Smooth muscle cell (in vitro differentiated cells): Measurements from ENCODE around the gene ICAM4. TPM values are rescaled to one million over a fixed set of nuclear protein-coding genes. Genes with fewer than 3 reads are reported as not detected.

Experiments
- DNase-seq: peaks from one replicate; lab custom pipeline; 2025; ENCODE audit not compliant: unreplicated experiment; lab: John Stamatoyannopoulos, UW
- H2AFZ ChIP-seq: fragments of 200-600 bp; sonication (generic); 2 replicates; pipeline ENCODE4 v1.6.0; 2016; ENCODE audit warnings: antibody characterized with exemption, low read depth, mild to moderate bottlenecking
- H3F3A ChIP-seq: fragments of 200-600 bp; sonication (generic); 2 replicates; pipeline ENCODE4 v1.6.0; 2017; ENCODE audit warnings: antibody characterized with exemption, low read depth
- H3K27ac ChIP-seq: fragments of 200-600 bp; sonication (generic); 2 replicates; pipeline ENCODE4 v1.5.1; 2016; ENCODE audit warnings: low read depth, mild to moderate bottlenecking
- H3K27me3 ChIP-seq: fragments of 200-600 bp; sonication (generic); 2 replicates; pipeline ENCODE4 v1.6.1; 2016; ENCODE audit warnings: low read depth, mild to moderate bottlenecking
- H3K36me3 ChIP-seq: fragments of 200-600 bp; sonication (generic); 2 replicates; pipeline ENCODE4 v1.5.1; 2016; ENCODE audit warnings: low read depth
- H3K4me1 ChIP-seq: fragments of 200-600 bp; sonication (generic); 2 replicates; pipeline ENCODE4 v1.5.1; 2016; ENCODE audit warnings: low read depth
- H3K4me2 ChIP-seq: fragments of 200-600 bp; sonication (generic); 2 replicates; pipeline ENCODE4 v1.6.0; 2016; ENCODE audit warnings: mild to moderate bottlenecking
- H3K4me3 ChIP-seq: fragments of 200-600 bp; sonication (generic); 2 replicates; pipeline ENCODE4 v1.5.1; 2016; ENCODE audit warnings: mild to moderate bottlenecking
- H3K79me2 ChIP-seq: fragments of 200-600 bp; sonication (generic); 2 replicates; pipeline ENCODE4 v1.6.0; 2016; ENCODE audit warnings: low read depth, mild to moderate bottlenecking
- H3K9ac ChIP-seq: fragments of 200-600 bp; sonication (generic); 2 replicates; pipeline ENCODE4 v1.6.0; 2016; ENCODE audit warnings: low read depth
- H3K9me3 ChIP-seq: fragments of 200-600 bp; sonication (generic); replicated peaks from 2 replicates; pipeline ENCODE4 v1.5.1; 2016; ENCODE audit warnings: low read depth
- H4K20me1 ChIP-seq: fragments of 200-600 bp; sonication (generic); 2 replicates; pipeline ENCODE4 v1.6.0; 2016; ENCODE audit warnings: low read depth
- CTCF ChIP-seq: fragments of 200-600 bp; sonication (generic); IDR thresholded peaks from 2 replicates; pipeline ENCODE4 v1.5.1; 2017; ENCODE audit warnings: borderline replicate concordance, mild to moderate bottlenecking, antibody characterized with exemption; ENCODE audit not compliant: insufficient read depth, poor library complexity, severe bottlenecking
- WGBS: methylation state at CpG from one replicate; pipeline ENCODE4 v1.1.7; 2016; ENCODE audit warnings: low lambda C conversion rate; 5-methylcytosine and 5-hydroxymethylcytosine counted together
- polyA plus RNA-seq: library from polyadenylated mRNA; unstranded; fragments of >200 nt; fragmentation: Nextera tagmentation; extraction: Ambion mirVana; gene quantifications from 2 replicates; pipeline ENCODE4 v1.2.1, GENCODE V29; 2016
- total RNA-seq: library from RNA; depleted of rRNA; stranded (reverse); fragments of >200 nt; gene quantifications from 2 replicates; pipeline ENCODE4 v1.2.3, GENCODE V29; 2014

The ICAM4 gene
- total and polyA plus RNA-seq, 2 experiments from 2014 or later: 1.9 to 3.4 TPM

- H3K27me3 ChIP-seq: peaks cover 39% of the 10 kb centered on the region
- no peaks in the 10 kb centered on the region for H4K20me1 ChIP-seq
- DNase-seq: no peak
- H3K4me1 ChIP-seq: peaks cover 26% of the 10 kb centered on the region
- H3K4me2 ChIP-seq: no peak overlapping the region
- H3K27ac ChIP-seq: no peak overlapping the region
- H3K79me2 ChIP-seq: no peaks in the 10 kb centered on the region
- no peaks in the 10 kb centered on the region for H3K9me3 ChIP-seq
- H3F3A ChIP-seq: no peaks in the 10 kb centered on the region
- 92% methylated on average over 4 of the region's 4 CpGs for WGBS
- no peak overlapping the region for H2AFZ ChIP-seq
- TF ChIP-seq CTCF: no peak
- no peak overlapping the region for H3K4me3 ChIP-seq
- no peak overlapping the region for H3K9ac ChIP-seq
- H3K36me3 ChIP-seq: no peaks in the 10 kb centered on the region
These were observed 1.4 kb upstream of the ICAM4 start for GRCh38 chr19:10285393-10285792.

- Histone ChIP-seq H3K79me2 (no peaks in the 10 kb centered on the region), H3K9me3 (no peaks in the 10 kb centered on the region), H2AFZ (no peak overlapping the region), H3K4me1 (peaks cover 36% of the 10 kb centered on the region), H3K27me3 (peaks cover 72% of the 10 kb centered on the region), H3K4me3 (peak overlapping the region; percentile 41), H3F3A (no peaks in the 10 kb centered on the region), H3K36me3 (no peaks in the 10 kb centered on the region), H3K27ac (no peak overlapping the region), H3K9ac (no peak overlapping the region), H4K20me1 (no peaks in the 10 kb centered on the region), H3K4me2 (peak overlapping the region; percentile 89)
- TF ChIP-seq CTCF: no peak
- DNase-seq: no peak
- 5% methylated on average over 23 of the region's 23 CpGs for WGBS
These were observed 2.0 kb downstream of the ICAM4 start for GRCh38 chr19:10288662-10289166.

- Histone ChIP-seq H3F3A (no peaks in the 10 kb centered on the region), H3K4me3 (peak overlapping the region; percentile 41), H3K36me3 (no peaks in the 10 kb centered on the region), H3K27me3 (peaks cover 78% of the 10 kb centered on the region), H3K9ac (no peak overlapping the region), H3K27ac (no peak overlapping the region), H4K20me1 (no peaks in the 10 kb centered on the region), H3K4me2 (peak overlapping the region; percentile 89), H3K4me1 (peaks cover 36% of the 10 kb centered on the region), H3K9me3 (no peaks in the 10 kb centered on the region), H3K79me2 (no peaks in the 10 kb centered on the region), H2AFZ (no peak overlapping the region)
- WGBS: 2% methylated on average over 41 of the region's 50 CpGs
- TF ChIP-seq CTCF: no peak
- peak; percentile 49 for DNase-seq
These were observed 2.5 kb downstream of the ICAM4 start for GRCh38 chr19:10289167-10289835.

- H3K27ac ChIP-seq: no peak within 1 kb of the TSS
- H3K4me2 ChIP-seq: peak within 1 kb of the TSS; percentile 89
- DNase-seq: no peak
- no peak within 1 kb of the TSS for H2AFZ ChIP-seq
- peaks cover 36% of the 10 kb centered on the region for H3K4me1 ChIP-seq
- H3K27me3 ChIP-seq: peaks cover 84% of the 10 kb centered on the region
- peak within 1 kb of the TSS; percentile 41 for H3K4me3 ChIP-seq
- no peaks in the 10 kb centered on the region for H3F3A ChIP-seq
- H3K79me2 ChIP-seq: no peaks in the 10 kb centered on the region
- no peaks in the 10 kb centered on the region for H3K9me3 ChIP-seq
- no peaks in the 10 kb centered on the region for H4K20me1 ChIP-seq
- WGBS: 3% methylated on average over 13 of the region's 45 CpGs
- no peak for TF ChIP-seq CTCF
- H3K36me3 ChIP-seq: no peaks in the 10 kb centered on the region
- H3K9ac ChIP-seq: no peak within 1 kb of the TSS
These were observed 3.1 kb downstream of the ICAM4 start, which contains the start of gene ICAM5 for GRCh38 chr19:10289836-10290356. TSS of gene ICAM5 (plus strand) at chr19:10289952. CDS start at chr19:10290044, 92 bp downstream.
